22Rv1 (cell line): ENCODE data around the gene SGCD.

Source experiments
- CTCF ChIP-seq: fragments of 450-650 bp; IDR thresholded peaks from 2 replicates; pipeline ENCODE4 v1.5.1; 2017; ENCODE audit warnings: mild to moderate bottlenecking
- ZFX ChIP-seq: fragments of 450-650 bp; IDR thresholded peaks from 2 replicates; pipeline ENCODE4 v1.6.1; 2017; ENCODE audit warnings: antibody characterized with exemption, borderline replicate concordance

- no peak for TF ChIP-seq CTCF
- TF ChIP-seq ZFX: no peak
These were observed 171.4 kb downstream of the SGCD start for GRCh38 chr5:156498226-156498980.
